Astrocyte (in vitro differentiated cells and primary cell): ENCODE data around the gene CCDC89.

ENCODE experiments used
- EZH2 ChIP-seq: IDR thresholded peaks from 2 replicates; pipeline ENCODE4 v1.6.1; 2012; ENCODE audit warnings: mild to moderate bottlenecking, low read length, inconsistent platforms; ENCODE audit not compliant: insufficient read depth
- TF ChIP-seq, protein P1 (sequence below): IDR thresholded peaks from 2 replicates; pipeline ENCODE4 v1.5.1; 2011; ENCODE audit warnings: low read depth, mild to moderate bottlenecking, inconsistent platforms, low read length, moderate library complexity; ENCODE audit not compliant: insufficient read depth

- TF ChIP-seq, protein P1, sequence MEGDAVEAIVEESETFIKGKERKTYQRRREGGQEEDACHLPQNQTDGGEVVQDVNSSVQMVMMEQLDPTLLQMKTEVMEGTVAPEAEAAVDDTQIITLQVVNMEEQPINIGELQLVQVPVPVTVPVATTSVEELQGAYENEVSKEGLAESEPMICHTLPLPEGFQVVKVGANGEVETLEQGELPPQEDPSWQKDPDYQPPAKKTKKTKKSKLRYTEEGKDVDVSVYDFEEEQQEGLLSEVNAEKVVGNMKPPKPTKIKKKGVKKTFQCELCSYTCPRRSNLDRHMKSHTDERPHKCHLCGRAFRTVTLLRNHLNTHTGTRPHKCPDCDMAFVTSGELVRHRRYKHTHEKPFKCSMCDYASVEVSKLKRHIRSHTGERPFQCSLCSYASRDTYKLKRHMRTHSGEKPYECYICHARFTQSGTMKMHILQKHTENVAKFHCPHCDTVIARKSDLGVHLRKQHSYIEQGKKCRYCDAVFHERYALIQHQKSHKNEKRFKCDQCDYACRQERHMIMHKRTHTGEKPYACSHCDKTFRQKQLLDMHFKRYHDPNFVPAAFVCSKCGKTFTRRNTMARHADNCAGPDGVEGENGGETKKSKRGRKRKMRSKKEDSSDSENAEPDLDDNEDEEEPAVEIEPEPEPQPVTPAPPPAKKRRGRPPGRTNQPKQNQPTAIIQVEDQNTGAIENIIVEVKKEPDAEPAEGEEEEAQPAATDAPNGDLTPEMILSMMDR, result no peak
- no peak for TF ChIP-seq EZH2
Observed at GRCh38 chr11:85673393-85673792, 12.6 kb downstream of the CCDC89 start.
